Trophoblast cell (in vitro differentiated cells and primary cell): ENCODE data around the gene MYH11.
A peak's percentile ranks its signal among the peaks of the same experiment; 100 is the strongest.
"Not testable (repeated sequence)": the region's sequence is repeated elsewhere in the genome, so short reads cannot be mapped to it uniquely, and the experiment has no call there.

ENCODE experiments used
- DNase-seq, 2 donors: peaks; one replicate each; pipeline ENCODE4 v3.0.0-alpha.2; 2016
- H2AFZ ChIP-seq: 2 replicates; pipeline ENCODE4 v1.6.1; 2013; ENCODE audit warnings: low read length, moderate library complexity, mild to moderate bottlenecking; ENCODE audit not compliant: insufficient read depth, poor library complexity
- H2AK5ac ChIP-seq: 2 replicates; pipeline ENCODE4 v1.6.1; 2013; ENCODE audit warnings: mild to moderate bottlenecking, low read length
- H2BK120ac ChIP-seq: 2 replicates; pipeline ENCODE4 v1.6.1; 2013; ENCODE audit warnings: low read length, mild to moderate bottlenecking, moderate library complexity; ENCODE audit not compliant: insufficient read depth, poor library complexity
- H2BK12ac ChIP-seq: 2 replicates; pipeline ENCODE4 v1.6.1; 2013; ENCODE audit warnings: mild to moderate bottlenecking, low read length, moderate library complexity
- H2BK5ac ChIP-seq: 2 replicates; pipeline ENCODE4 v1.6.1; 2013; ENCODE audit warnings: low read length, low read depth, moderate library complexity, mild to moderate bottlenecking; ENCODE audit not compliant: poor library complexity
- H3K14ac ChIP-seq: 2 replicates; pipeline ENCODE4 v1.6.1; 2013; ENCODE audit warnings: mild to moderate bottlenecking, low read length
- H3K18ac ChIP-seq: 2 replicates; pipeline ENCODE4 v1.6.1; 2013; ENCODE audit warnings: mild to moderate bottlenecking, low read length
- H3K23ac ChIP-seq: 2 replicates; pipeline ENCODE4 v1.6.1; 2013; ENCODE audit warnings: low read length
- H3K27ac ChIP-seq: 2 replicates; pipeline ENCODE4 v1.5.1; 2013; ENCODE audit warnings: low read depth, mild to moderate bottlenecking, inconsistent platforms, low read length, moderate library complexity
- H3K27me3 ChIP-seq: 2 replicates; pipeline ENCODE4 v1.6.1; 2013; ENCODE audit warnings: inconsistent platforms, mild to moderate bottlenecking, low read length, moderate library complexity; ENCODE audit not compliant: insufficient read depth
- H3K36me3 ChIP-seq, 2 experiments: 1 replicate in 1 of 2; 2 replicates in 1 of 2; pipeline ENCODE4 v1.6.1; 2013; ENCODE audit warnings: low read length in 2 of 2, mild to moderate bottlenecking in 2 of 2, moderate library complexity in 1 of 2; ENCODE audit not compliant: insufficient read depth in 2 of 2, control insufficient read depth in 1 of 2
- H3K4ac ChIP-seq: 2 replicates; pipeline ENCODE4 v1.6.1; 2013; ENCODE audit warnings: low read depth, mild to moderate bottlenecking, low read length, moderate library complexity
- H3K4me1 ChIP-seq, 2 experiments: 1 replicate in 1 of 2; 2 replicates in 1 of 2; pipeline ENCODE4 v1.6.1; 2013; ENCODE audit warnings: low read length in 2 of 2, mild to moderate bottlenecking in 2 of 2, moderate library complexity in 1 of 2; ENCODE audit not compliant: insufficient read depth in 2 of 2, control insufficient read depth in 1 of 2
- H3K4me2 ChIP-seq: 2 replicates; pipeline ENCODE4 v1.6.1; 2013; ENCODE audit warnings: inconsistent platforms, mild to moderate bottlenecking, low read length, moderate library complexity
- H3K4me3 ChIP-seq: 2 replicates; pipeline ENCODE4 v1.5.1; 2013; ENCODE audit warnings: mild to moderate bottlenecking, low read depth, low read length, inconsistent platforms
- H3K79me1 ChIP-seq: one replicate; pipeline ENCODE4 v1.6.1; 2013; ENCODE audit warnings: low read length
- H3K79me2 ChIP-seq: 2 replicates; pipeline ENCODE4 v1.6.1; 2013; ENCODE audit warnings: low read length, mild to moderate bottlenecking; ENCODE audit not compliant: control insufficient read depth, insufficient read depth, poor library complexity
- H3K9ac ChIP-seq: 2 replicates; pipeline ENCODE4 v1.6.1; 2013; ENCODE audit warnings: mild to moderate bottlenecking, low read length
- H3K9me3 ChIP-seq: 2 replicates; pipeline ENCODE4 v1.6.1; 2013; ENCODE audit warnings: low read depth, mild to moderate bottlenecking, control low read depth, inconsistent platforms, low read length; ENCODE audit not compliant: insufficient read depth
- H4K12ac ChIP-seq: 2 replicates; pipeline ENCODE4 v1.6.1; 2013; ENCODE audit warnings: low read depth, mild to moderate bottlenecking, low read length, moderate library complexity
- H4K8ac ChIP-seq: 2 replicates; pipeline ENCODE4 v1.6.1; 2013; ENCODE audit warnings: low read depth, mild to moderate bottlenecking, low read length, moderate library complexity
- H4K91ac ChIP-seq: one replicate; pipeline ENCODE4 v1.6.1; 2013; ENCODE audit warnings: low read depth, mild to moderate bottlenecking, low read length, moderate library complexity
- WGBS: extraction: QIAGEN DNeasy Blood & Tissue Kit; methylation state at CpG from one replicate; pipeline ENCODE4 v1.1.7; 2013; ENCODE audit warnings: missing lambda C conversion rate; ENCODE audit not compliant: insufficient read length, insufficient coverage; ENCODE audit errors: extremely low coverage; 5-methylcytosine and 5-hydroxymethylcytosine counted together

MYH11 gene

DNA sequence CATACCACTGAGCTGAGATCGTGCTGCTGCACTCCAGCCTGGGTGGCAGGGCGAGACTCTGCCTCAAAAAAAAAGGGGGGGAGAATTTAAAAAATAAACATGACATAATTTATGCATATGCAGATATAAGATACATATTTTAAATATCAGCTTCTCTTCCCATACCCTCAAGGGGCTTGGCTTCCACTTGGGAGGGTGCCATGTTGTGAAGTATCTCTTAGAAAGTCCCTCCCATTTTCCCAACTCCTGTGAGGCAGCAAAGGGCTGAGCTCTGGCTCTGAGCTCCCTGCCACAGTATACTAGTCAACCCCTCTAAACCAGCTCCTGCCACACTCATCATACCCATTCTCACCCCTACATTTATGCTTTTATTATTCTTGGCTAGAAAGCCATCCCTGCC is 39.4 kb downstream of the MYH11 start:
- Histone ChIP-seq H3K27me3 (no peaks in the 10 kb centered on the region), H3K79me2 (no peaks in the 10 kb centered on the region), H3K36me3 (no peaks in the 10 kb centered on the region), H4K12ac (no peak overlapping the region), H3K4me3 (no peak overlapping the region), H3K14ac (no peak overlapping the region), H3K23ac (no peak overlapping the region), H2AFZ (no peak overlapping the region), H2AK5ac (no peak overlapping the region), H4K8ac (no peak overlapping the region), H3K27ac (no peak overlapping the region), H3K9me3 (peaks cover 1% of the 10 kb centered on the region), H3K4ac (no peak overlapping the region), H3K18ac (no peak overlapping the region), H3K79me1 (no peaks in the 10 kb centered on the region), H4K91ac (no peak overlapping the region), H2BK120ac (no peak overlapping the region), H3K4me2 (no peak overlapping the region), H3K9ac (no peak overlapping the region), H2BK5ac (no peak overlapping the region), H3K4me1 (no peaks in the 10 kb centered on the region), H2BK12ac (no peak overlapping the region)
- DNase-seq: no peak
- no CpG with 5 or more reads among the region's 2 CpGs for WGBS

DNA sequence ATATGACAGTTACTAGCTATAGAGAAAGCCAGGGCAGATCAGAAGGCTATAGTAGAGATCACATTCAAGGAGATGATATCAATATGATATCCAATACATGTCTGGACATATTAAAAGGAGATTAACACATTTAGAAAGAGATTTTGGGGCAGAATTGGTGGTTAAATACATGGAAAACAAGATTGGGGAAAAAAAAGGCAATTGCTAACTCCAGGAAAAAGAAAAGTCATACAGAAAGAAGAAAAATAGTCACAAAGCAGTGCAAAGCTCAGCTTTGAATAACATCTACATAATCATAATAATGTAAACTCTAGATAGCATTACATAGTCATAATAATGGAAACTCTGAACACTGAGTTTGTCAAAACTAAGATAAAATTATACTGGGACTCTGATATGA is 40.6 kb downstream of the MYH11 start:
- Histone ChIP-seq H3K4me1 (no peaks in the 10 kb centered on the region), H4K12ac (no peak overlapping the region), H3K4me2 (no peak overlapping the region), H3K4ac (no peak overlapping the region), H2BK12ac (no peak overlapping the region), H3K18ac (no peak overlapping the region), H4K91ac (no peak overlapping the region), H3K23ac (no peak overlapping the region), H3K27ac (no peak overlapping the region), H3K27me3 (no peaks in the 10 kb centered on the region), H3K79me2 (no peaks in the 10 kb centered on the region), H3K9me3 (peaks cover 1% of the 10 kb centered on the region), H3K79me1 (no peaks in the 10 kb centered on the region), H2AFZ (no peak overlapping the region), H3K4me3 (no peak overlapping the region), H2BK5ac (no peak overlapping the region), H3K36me3 (no peaks in the 10 kb centered on the region), H2BK120ac (no peak overlapping the region), H2AK5ac (no peak overlapping the region), H3K14ac (no peak overlapping the region), H3K9ac (no peak overlapping the region), H4K8ac (no peak overlapping the region)
- DNase-seq: no peak

DNA sequence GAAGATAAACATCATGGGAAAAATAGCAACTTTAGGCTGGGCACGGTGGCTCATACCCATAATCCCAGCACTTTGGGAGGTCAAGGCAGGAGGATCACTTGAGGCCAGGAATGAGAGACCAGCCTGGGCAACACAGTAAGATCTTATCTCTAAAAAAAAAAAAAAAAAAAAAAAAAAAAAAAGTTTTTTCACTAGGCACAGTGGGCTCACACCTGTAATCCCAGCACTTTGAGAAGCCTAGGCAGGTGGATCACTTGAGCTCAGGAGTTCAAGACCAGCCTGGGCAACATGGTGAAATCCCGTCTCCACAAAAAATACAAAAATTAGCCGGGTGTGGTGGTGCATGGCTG is 44.5 kb downstream of the MYH11 start:
- not testable (repeated sequence) for H3K14ac ChIP-seq, H3K4me2 ChIP-seq, H3K9ac ChIP-seq, H2BK120ac ChIP-seq, H3K4me1 ChIP-seq, H3K18ac ChIP-seq, H3K79me1 ChIP-seq, H2AFZ ChIP-seq, H3K4ac ChIP-seq, H3K23ac ChIP-seq, H3K36me3 ChIP-seq, H3K27ac ChIP-seq, H3K79me2 ChIP-seq, H2BK12ac ChIP-seq, H2BK5ac ChIP-seq, H4K91ac ChIP-seq, H4K8ac ChIP-seq, H2AK5ac ChIP-seq, H3K4me3 ChIP-seq, H3K9me3 ChIP-seq, H3K27me3 ChIP-seq, H4K12ac ChIP-seq
- DNase-seq: peak in 1 of 2 donors; percentile 23
- WGBS: no CpG with 5 or more reads among the region's 3 CpGs

DNA sequence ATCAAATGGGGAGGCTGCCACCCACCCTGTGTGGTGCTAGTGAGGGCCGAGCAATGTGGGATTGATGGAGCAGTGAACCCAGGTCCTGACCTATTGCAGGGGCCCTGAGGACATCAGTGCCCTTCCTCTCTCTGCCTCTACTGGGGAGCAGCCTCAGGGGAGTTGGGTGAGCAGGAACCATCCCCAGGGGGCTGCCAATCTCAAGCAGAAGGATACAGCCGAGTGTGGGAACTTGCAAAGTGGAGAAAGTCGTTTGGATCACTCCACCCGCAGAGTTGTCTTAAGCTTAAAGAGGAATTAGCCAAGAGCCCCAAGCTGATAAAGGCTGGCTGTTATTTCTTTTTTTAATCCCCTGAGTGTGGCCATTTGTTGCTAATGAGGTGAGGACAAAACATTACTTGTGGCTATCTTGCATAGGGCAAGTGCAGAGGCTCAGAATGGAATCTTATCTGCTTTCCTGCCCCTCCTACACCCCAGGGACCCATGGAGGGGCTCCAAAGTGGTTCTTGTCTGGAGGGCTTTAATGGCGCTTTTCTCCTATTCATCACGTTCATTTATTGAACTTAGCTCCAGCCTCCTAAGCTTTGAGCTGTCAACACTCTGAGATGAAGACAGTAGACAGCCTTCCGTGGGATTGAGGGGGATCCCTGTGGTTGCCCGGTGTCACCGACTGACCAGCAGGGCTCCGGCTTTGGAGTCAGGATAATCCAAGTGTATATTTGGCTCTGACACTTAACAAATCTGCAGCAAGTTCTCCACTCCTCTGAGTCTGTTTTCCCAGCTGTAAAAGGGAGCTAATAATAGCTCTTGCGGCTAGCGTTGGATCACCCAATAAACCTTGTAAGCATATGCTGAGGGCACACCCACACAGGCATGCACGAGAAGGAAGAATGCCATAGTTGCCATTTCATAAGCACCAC is 45.1 kb downstream of the MYH11 start:
- Histone ChIP-seq H4K91ac (no peak overlapping the region), H2BK120ac (no peak overlapping the region), H3K27ac (no peak overlapping the region), H3K79me1 (no peaks in the 10 kb centered on the region), H2AFZ (no peak overlapping the region), H3K4ac (no peak overlapping the region), H2BK12ac (no peak overlapping the region), H3K4me3 (no peak overlapping the region), H3K9me3 (peaks cover 2% of the 10 kb centered on the region), H4K8ac (no peak overlapping the region), H3K18ac (no peak overlapping the region), H2AK5ac (no peak overlapping the region), H3K4me2 (no peak overlapping the region), H3K4me1 (no peaks in the 10 kb centered on the region), H2BK5ac (no peak overlapping the region), H3K36me3 (no peaks in the 10 kb centered on the region), H3K14ac (no peak overlapping the region), H3K9ac (no peak overlapping the region), H4K12ac (no peak overlapping the region), H3K23ac (no peak overlapping the region), H3K79me2 (no peaks in the 10 kb centered on the region), H3K27me3 (no peaks in the 10 kb centered on the region)
- WGBS: no CpG with 5 or more reads among the region's 13 CpGs
- DNase-seq: peak in 1 of 2 donors; percentile 48
